ENCODE measurements around the gene CPSF4L. TPM values are rescaled to one million over a fixed set of nuclear protein-coding genes. Genes with fewer than 3 reads are reported as not detected.

Gene CPSF4L
- total and polyA plus RNA-seq, 2 of the 13 experiments (the other 11 are each of a cell fraction or from before 2014, with no cell fraction given): 0.73 to 1.6 TPM

DNA sequence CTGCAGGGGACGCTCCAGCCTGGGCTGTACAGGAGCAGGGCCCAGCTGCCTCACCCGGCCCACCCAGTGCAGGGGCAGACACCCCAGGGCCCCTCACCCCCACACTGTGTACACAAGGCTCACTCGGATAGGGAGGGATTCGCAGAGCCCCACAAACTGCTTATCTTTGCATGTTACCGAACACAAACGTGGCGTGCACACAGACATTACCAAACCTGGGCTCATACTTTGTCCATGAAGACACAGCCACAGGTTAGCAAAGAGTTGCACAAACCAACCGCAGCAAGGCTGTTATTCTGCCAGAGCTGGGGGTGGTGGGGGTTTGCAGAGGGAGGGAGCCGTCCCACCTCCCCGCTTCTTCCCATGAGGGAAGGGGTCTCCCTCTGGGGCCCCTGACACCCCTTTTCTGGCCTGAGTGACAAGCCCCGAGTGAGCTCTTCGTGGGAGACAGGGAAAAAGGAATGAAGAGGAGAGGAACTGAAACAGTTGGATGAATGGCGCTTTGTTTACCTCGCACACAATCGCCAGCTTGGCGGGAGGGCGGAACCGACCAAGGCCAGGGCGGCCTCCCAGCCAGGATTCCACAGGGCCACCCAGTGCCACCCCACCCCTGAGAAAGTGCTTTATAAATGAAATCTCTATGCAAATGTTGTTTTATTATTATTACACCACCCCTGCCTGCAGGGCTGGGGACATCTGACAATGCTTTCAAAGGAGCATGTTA lies 434 bp upstream of the CPSF4L start (continued):
- TF ChIP-seq ZKSCAN8 (CRISPR knock-in tag; IDR thresholded peaks at IDR 0.05; ENCODE audit: borderline replicate concordance) (peak; percentile 57; the same call in 1 of the 2 replicates), KLF12 (CRISPR knock-in tag; IDR thresholded peaks at IDR 0.05; ENCODE audit: borderline replicate concordance) (0 out of 2 replicates have a peak, but pooled peaks have one; percentile 22), CREBL2 (CRISPR knock-in tag; IDR thresholded peaks at IDR 0.05; ENCODE audit: borderline replicate concordance) (no peak; the same call in 1 of the 2 replicates), ZNF530 (CRISPR knock-in tag; IDR thresholded peaks at IDR 0.05; ENCODE audit: low read depth) (0 out of 2 replicates have a peak, but pooled peaks have one; percentile 18), ZNF121 (CRISPR knock-in tag; IDR thresholded peaks at IDR 0.05) (no peak; the same call in 1 of the 2 replicates), TEAD3 (CRISPR knock-in tag; optimal IDR thresholded peaks at IDR 0.05; ENCODE audit: borderline replicate concordance) (peak; percentile 71), ZNF430 (CRISPR knock-in tag; IDR thresholded peaks at IDR 0.05) (no peak; the same call in 1 of the 2 replicates), NCOR1 (IDR thresholded peaks at IDR 0.05; ENCODE audit: borderline replicate concordance, low read length) (peak; percentile 47; the same call in 1 of the 2 replicates), ZNF777 (CRISPR knock-in tag; IDR thresholded peaks at IDR 0.05) (no peak; the same call in 1 of the 2 replicates), NFKB2 (CRISPR knock-in tag; IDR thresholded peaks at IDR 0.05; ENCODE audit: borderline replicate concordance) (no peak), ZNF235 (CRISPR knock-in tag; IDR thresholded peaks at IDR 0.05; ENCODE audit: borderline replicate concordance) (no peak), KDM4B (CRISPR knock-in tag; IDR thresholded peaks at IDR 0.05) (no peak; the same call in 1 of the 2 replicates), CBX5 (CRISPR knock-in tag; IDR thresholded peaks at IDR 0.05; ENCODE audit: borderline replicate concordance) (no peak; the same call in 1 of the 2 replicates), U2AF2 (IDR thresholded peaks at IDR 0.05; ENCODE audit: low read depth, low read length) (peak; percentile 40; the same call in 1 of the 2 replicates), ZC3H13 (CRISPR knock-in tag; IDR thresholded peaks at IDR 0.05) (0 out of 2 replicates have a peak, but pooled peaks have one; percentile 68), RNF2 (conservative IDR thresholded peaks at IDR 0.05; ENCODE audit: low read depth) (peak; percentile 81), IRX3 (CRISPR knock-in tag; IDR thresholded peaks at IDR 0.05; ENCODE audit: borderline replicate concordance, low read depth) (peak; percentile 41; the same call in 1 of the 2 replicates), NFRKB (IDR thresholded peaks at IDR 0.05) (no peak), ZNF383 (CRISPR knock-in tag; IDR thresholded peaks at IDR 0.05; ENCODE audit: borderline replicate concordance) (no peak; the same call in 1 of the 2 replicates), ZNF768 (CRISPR knock-in tag; IDR thresholded peaks at IDR 0.05) (peak; percentile 35; the same call in 1 of the 2 replicates), ZNF772 (CRISPR knock-in tag; IDR thresholded peaks at IDR 0.05) (peak; percentile 27; the same call in 1 of the 2 replicates), EED (CRISPR knock-in tag; IDR thresholded peaks at IDR 0.05) (no peak)
- TF ChIP-seq, protein P1, sequence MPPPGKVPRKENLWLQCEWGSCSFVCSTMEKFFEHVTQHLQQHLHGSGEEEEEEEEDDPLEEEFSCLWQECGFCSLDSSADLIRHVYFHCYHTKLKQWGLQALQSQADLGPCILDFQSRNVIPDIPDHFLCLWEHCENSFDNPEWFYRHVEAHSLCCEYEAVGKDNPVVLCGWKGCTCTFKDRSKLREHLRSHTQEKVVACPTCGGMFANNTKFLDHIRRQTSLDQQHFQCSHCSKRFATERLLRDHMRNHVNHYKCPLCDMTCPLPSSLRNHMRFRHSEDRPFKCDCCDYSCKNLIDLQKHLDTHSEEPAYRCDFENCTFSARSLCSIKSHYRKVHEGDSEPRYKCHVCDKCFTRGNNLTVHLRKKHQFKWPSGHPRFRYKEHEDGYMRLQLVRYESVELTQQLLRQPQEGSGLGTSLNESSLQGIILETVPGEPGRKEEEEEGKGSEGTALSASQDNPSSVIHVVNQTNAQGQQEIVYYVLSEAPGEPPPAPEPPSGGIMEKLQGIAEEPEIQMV (CRISPR knock-in tag; IDR thresholded peaks at IDR 0.05; ENCODE audit: low read depth): no peak
- TF ChIP-seq, protein P2, sequence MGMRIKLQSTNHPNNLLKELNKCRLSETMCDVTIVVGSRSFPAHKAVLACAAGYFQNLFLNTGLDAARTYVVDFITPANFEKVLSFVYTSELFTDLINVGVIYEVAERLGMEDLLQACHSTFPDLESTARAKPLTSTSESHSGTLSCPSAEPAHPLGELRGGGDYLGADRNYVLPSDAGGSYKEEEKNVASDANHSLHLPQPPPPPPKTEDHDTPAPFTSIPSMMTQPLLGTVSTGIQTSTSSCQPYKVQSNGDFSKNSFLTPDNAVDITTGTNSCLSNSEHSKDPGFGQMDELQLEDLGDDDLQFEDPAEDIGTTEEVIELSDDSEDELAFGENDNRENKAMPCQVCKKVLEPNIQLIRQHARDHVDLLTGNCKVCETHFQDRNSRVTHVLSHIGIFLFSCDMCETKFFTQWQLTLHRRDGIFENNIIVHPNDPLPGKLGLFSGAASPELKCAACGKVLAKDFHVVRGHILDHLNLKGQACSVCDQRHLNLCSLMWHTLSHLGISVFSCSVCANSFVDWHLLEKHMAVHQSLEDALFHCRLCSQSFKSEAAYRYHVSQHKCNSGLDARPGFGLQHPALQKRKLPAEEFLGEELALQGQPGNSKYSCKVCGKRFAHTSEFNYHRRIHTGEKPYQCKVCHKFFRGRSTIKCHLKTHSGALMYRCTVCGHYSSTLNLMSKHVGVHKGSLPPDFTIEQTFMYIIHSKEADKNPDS (CRISPR knock-in tag; IDR thresholded peaks at IDR 0.05): 0 out of 2 replicates have a peak, but pooled peaks have one; percentile 79
- TF ChIP-seq, protein P3, sequence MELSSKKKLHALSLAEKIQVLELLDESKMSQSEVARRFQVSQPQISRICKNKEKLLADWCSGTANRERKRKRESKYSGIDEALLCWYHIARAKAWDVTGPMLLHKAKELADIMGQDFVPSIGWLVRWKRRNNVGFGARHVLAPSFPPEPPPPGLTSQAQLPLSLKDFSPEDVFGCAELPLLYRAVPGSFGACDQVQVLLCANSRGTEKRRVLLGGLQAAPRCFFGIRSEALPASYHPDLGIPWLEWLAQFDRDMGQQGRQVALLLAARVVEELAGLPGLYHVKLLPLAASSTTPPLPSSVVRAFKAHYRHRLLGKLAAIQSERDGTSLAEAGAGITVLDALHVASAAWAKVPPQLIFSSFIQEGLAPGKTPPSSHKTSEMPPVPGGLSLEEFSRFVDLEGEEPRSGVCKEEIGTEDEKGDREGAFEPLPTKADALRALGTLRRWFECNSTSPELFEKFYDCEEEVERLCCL (CRISPR knock-in tag; IDR thresholded peaks at IDR 0.05; ENCODE audit: borderline replicate concordance): no peak

Data from HepG2 (cell line).